Pancreas (tissue), 10 donors: Measurements from ENCODE around the gene NRP1. TPM values are rescaled to one million over a fixed set of nuclear protein-coding genes. Genes with fewer than 3 reads are reported as not detected.
A peak's percentile ranks its signal among the peaks of the same experiment; 100 is the strongest.
"Not testable (repeated sequence)": the region's sequence is repeated elsewhere in the genome, so short reads cannot be mapped to it uniquely, and the experiment has no call there.

Experiments
- ATAC-seq, 4 donors: fragments of 200-7000 bp; cut with Tn5 transposase; one replicate each; pipeline versions ENCODE4 v1.8.0 to v1.9.1; 2020; ENCODE audit warnings: mild to moderate bottlenecking in 4 of 4, moderate library complexity in 4 of 4
- DNase-seq, 6 donors: peaks; one replicate each; pipeline ENCODE4 v3.0.0-alpha.2; 2020
- FAIRE-seq: peaks from 2 replicates; lab custom pipeline; 2012; peaks lifted over from hg19 to GRCh38; lab: Jason Lieb, UNC
- H3K27ac ChIP-seq, 4 donors: fragments of 200-600 bp; sonication (generic); 1 replicate in 3 of 4; 2 replicates in 1 of 4; pipeline versions ENCODE4 v1.5.0 to v1.8.0; 2020
- H3K27me3 ChIP-seq, 4 donors: fragments of 200-600 bp; one replicate each; pipeline ENCODE4 v1.8.0; 2021
- H3K36me3 ChIP-seq, 3 donors: fragments of 200-600 bp; sonication (generic) in 1 of 3; one replicate each; pipeline versions ENCODE4 v1.5.0 to v1.8.0; 2020 to 2021
- H3K4me1 ChIP-seq, 3 donors: fragments of 200-600 bp; one replicate each; pipeline ENCODE4 v1.8.0; 2021
- H3K4me3 ChIP-seq, 4 donors: fragments of 200-600 bp; sonication (generic) in 2 of 4; one replicate each; pipeline versions ENCODE4 v1.5.0 to v1.8.0; 2020 to 2021
- H3K9me3 ChIP-seq, 4 donors: fragments of 200-600 bp; one replicate each; pipeline ENCODE4 v1.8.0; 2021
- CTCF ChIP-seq, 4 donors: fragments of 200-600 bp; sonication (generic) in 3 of 4; IDR thresholded peaks; one replicate each; pipeline versions ENCODE4 v1.5.0 to v1.8.0; 2021; ENCODE audit warnings: antibody characterized with exemption in 4 of 4
- WGBS, 2 donors: extraction: QIAGEN DNeasy Blood & Tissue Kit; methylation state at CpG; one replicate each; pipeline ENCODE4 v1.1.7; 2013; 5-methylcytosine and 5-hydroxymethylcytosine counted together
- intact Hi-C, 3 donors: fragments of 100-400 bp; cut with DNase I; formaldehyde crosslinking; loops; one replicate each; pipeline versions ENCODE4 v1.11.1 to v1.14.2; 2022
- polyA plus RNA-seq, 2 donors: library from polyadenylated mRNA; stranded (reverse); fragments of 200-250 nt; gene quantifications; one replicate each; pipeline ENCODE4 v1.2.3, GENCODE V29; 2013
- total RNA-seq, 6 donors: library from RNA; stranded (reverse); fragmentation: NEBNext Ultra II Directional in 4 of 6; extraction: Animal tissue kit (Norgen Biotek cat#: 25700) in 4 of 6; gene quantifications; one replicate each; pipeline versions ENCODE4 v1.2.1 to v1.2.4, GENCODE V29; 2021 to 2023
- donor health status: healthy with polysubstance abuse.
- donor health status: DM: no; HTN: no; CAD: no; lungs with moderate emphysema.
- donor health status: DM: no; HTN: no; CAD: no.
- donor health status: control.
- donor health status: control.
- donor health status: Bipolar disorder and iron deficiency.
- donor health status: DM: yes; HTN: yes; CAD: no.
- donor health status: DM: no; HTN: no; CAD: no.
- donor health status: DM: no; HTN: no; CAD: no.
- donor health status: DM: yes; HTN: yes; CAD: no.

The NRP1 gene
- total and polyA plus RNA-seq, 8 donors, result 12.0 to 56.4 (median 28.4) TPM

GRCh38 chr10:33223326-33224000, 111.0 kb downstream of the NRP1 start:
- no peaks in the 10 kb centered on the region for H3K9me3 ChIP-seq
- intact Hi-C loops, result no loop called here
- H3K4me1 ChIP-seq, result no peaks in the 10 kb centered on the region
- ATAC-seq (no peak), FAIRE-seq (no peak), DNase-seq (no peak)
- TF ChIP-seq CTCF (IDR thresholded peaks at IDR 0.05), result no peak
- WGBS, 2 donors, result 65% methylated on average over 3 of the region's 3 CpGs
- no peak overlapping the region for H3K4me3 ChIP-seq
- no peak overlapping the region for H3K27ac ChIP-seq
- H3K27me3 ChIP-seq, result no peaks in the 10 kb centered on the region
- peaks cover 0 to 10% (median 0%) of the 10 kb centered on the region in 3 donors for H3K36me3 ChIP-seq

GRCh38 chr10:33222304-33222703, 112.2 kb downstream of the NRP1 start:
- ATAC-seq, intact Hi-C loops, H3K36me3 ChIP-seq, H3K9me3 ChIP-seq, H3K27me3 ChIP-seq, DNase-seq, H3K4me3 ChIP-seq, FAIRE-seq, H3K27ac ChIP-seq, H3K4me1 ChIP-seq: not testable (repeated sequence)
- 87 to 95% methylated on average over 9 of the region's 9 CpGs for WGBS, 2 donors

- DNase-seq, result no peak
- no peaks in the 10 kb centered on the region for H3K4me1 ChIP-seq
- intact Hi-C loops, result no loop called here
- no peak for FAIRE-seq
- H3K9me3 ChIP-seq, result no peaks in the 10 kb centered on the region
- 58 to 63% methylated on average over 4 of the region's 4 CpGs for WGBS, 2 donors
- H3K27ac ChIP-seq, result no peak overlapping the region
- H3K27me3 ChIP-seq, result no peaks in the 10 kb centered on the region
- no peak for TF ChIP-seq CTCF (IDR thresholded peaks at IDR 0.05)
- H3K36me3 ChIP-seq, result peaks cover 0 to 9% (median 7%) of the 10 kb centered on the region in 3 donors
- no peak overlapping the region for H3K4me3 ChIP-seq
- no peak for ATAC-seq
Measured at GRCh38 chr10:33217854-33218253, 116.6 kb downstream of the NRP1 start.

GRCh38 chr10:33216661-33217427, 117.6 kb downstream of the NRP1 start:
- DNase-seq (no peak), FAIRE-seq (no peak), ATAC-seq (peak in 3 of 4 donors; percentile 22 to 65 (median 65))
- H3K4me3 ChIP-seq, result no peak overlapping the region
- H3K27ac ChIP-seq, result no peak overlapping the region
- H3K4me1 ChIP-seq, result no peaks in the 10 kb centered on the region
- intact Hi-C loops, result no loop called here
- 65 to 70% methylated on average over 5 of the region's 5 CpGs for WGBS, 2 donors
- TF ChIP-seq CTCF (IDR thresholded peaks at IDR 0.05), result no peak
- H3K27me3 ChIP-seq, result no peaks in the 10 kb centered on the region
- H3K9me3 ChIP-seq, result no peaks in the 10 kb centered on the region
- H3K36me3 ChIP-seq, result peaks cover 0 to 13% (median 7%) of the 10 kb centered on the region in 3 donors

- Histone ChIP-seq H3K27me3 (no peaks in the 10 kb centered on the region), H3K36me3 (peaks cover 0 to 18% (median 7%) of the 10 kb centered on the region in 3 donors), H3K4me3 (no peak overlapping the region), H3K9me3 (no peaks in the 10 kb centered on the region), H3K4me1 (no peaks in the 10 kb centered on the region), H3K27ac (no peak overlapping the region)
- WGBS, 2 donors, result 78 to 83% methylated on average over 3 of the region's 3 CpGs
- no peak for TF ChIP-seq CTCF (IDR thresholded peaks at IDR 0.05)
- ATAC-seq (peak in 2 of 4 donors; percentile 32 to 37), DNase-seq (no peak), FAIRE-seq (no peak)
- intact Hi-C loops, result no loop called here
Measured at GRCh38 chr10:33215635-33216034, 118.8 kb downstream of the NRP1 start.
